ENCODE measurements around the gene WDR27.

DNA sequence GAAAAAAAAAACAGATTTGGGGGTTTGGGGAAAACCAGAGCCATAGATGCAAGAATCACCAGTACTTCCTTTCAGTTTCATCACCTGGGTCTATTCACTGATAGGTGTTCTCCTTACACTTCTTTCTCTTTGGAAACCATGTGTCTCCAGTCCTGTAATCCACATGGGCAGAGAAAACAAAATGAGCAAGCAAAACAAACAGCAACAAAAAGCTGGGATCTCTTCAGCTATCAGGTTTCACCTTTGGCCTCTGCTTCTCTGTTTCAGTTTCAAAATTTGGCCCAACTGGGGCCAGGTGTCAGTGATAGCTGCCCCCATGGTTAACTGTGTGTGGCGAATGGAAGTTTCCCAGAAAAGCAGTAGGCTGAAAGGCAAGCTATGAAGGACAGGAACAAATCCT lies 228.2 kb downstream of the WDR27 start:
- TF ChIP-seq, protein P1, sequence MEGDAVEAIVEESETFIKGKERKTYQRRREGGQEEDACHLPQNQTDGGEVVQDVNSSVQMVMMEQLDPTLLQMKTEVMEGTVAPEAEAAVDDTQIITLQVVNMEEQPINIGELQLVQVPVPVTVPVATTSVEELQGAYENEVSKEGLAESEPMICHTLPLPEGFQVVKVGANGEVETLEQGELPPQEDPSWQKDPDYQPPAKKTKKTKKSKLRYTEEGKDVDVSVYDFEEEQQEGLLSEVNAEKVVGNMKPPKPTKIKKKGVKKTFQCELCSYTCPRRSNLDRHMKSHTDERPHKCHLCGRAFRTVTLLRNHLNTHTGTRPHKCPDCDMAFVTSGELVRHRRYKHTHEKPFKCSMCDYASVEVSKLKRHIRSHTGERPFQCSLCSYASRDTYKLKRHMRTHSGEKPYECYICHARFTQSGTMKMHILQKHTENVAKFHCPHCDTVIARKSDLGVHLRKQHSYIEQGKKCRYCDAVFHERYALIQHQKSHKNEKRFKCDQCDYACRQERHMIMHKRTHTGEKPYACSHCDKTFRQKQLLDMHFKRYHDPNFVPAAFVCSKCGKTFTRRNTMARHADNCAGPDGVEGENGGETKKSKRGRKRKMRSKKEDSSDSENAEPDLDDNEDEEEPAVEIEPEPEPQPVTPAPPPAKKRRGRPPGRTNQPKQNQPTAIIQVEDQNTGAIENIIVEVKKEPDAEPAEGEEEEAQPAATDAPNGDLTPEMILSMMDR (conservative IDR thresholded peaks at IDR 0.05; ENCODE audit: low read length) = no peak
- TF ChIP-seq EZH2phosphoT487 (IDR thresholded peaks at IDR 0.05; ENCODE audit: borderline replicate concordance, low read depth, low read length) = no peak
